Measurements from ENCODE around the gene FOXE3.

GRCh38 chr1:47403321-47403910, 12.7 kb upstream of the FOXE3 start:
- TF ChIP-seq, protein P1, sequence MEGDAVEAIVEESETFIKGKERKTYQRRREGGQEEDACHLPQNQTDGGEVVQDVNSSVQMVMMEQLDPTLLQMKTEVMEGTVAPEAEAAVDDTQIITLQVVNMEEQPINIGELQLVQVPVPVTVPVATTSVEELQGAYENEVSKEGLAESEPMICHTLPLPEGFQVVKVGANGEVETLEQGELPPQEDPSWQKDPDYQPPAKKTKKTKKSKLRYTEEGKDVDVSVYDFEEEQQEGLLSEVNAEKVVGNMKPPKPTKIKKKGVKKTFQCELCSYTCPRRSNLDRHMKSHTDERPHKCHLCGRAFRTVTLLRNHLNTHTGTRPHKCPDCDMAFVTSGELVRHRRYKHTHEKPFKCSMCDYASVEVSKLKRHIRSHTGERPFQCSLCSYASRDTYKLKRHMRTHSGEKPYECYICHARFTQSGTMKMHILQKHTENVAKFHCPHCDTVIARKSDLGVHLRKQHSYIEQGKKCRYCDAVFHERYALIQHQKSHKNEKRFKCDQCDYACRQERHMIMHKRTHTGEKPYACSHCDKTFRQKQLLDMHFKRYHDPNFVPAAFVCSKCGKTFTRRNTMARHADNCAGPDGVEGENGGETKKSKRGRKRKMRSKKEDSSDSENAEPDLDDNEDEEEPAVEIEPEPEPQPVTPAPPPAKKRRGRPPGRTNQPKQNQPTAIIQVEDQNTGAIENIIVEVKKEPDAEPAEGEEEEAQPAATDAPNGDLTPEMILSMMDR (IDR thresholded peaks at IDR 0.05) = no peak
- no peak for TF ChIP-seq EP300 (IDR thresholded peaks at IDR 0.05)

All from esophagus muscularis mucosa (tissue), 3 donors.